Hepatocyte (in vitro differentiated cells): ENCODE results near the gene MLIP.

Experiments used
- EZH2 ChIP-seq: fragments of 200-600 bp; sonication (generic); IDR thresholded peaks from 2 replicates; pipeline ENCODE4 v1.6.1; 2016; ENCODE audit warnings: antibody characterized with exemption, mild to moderate bottlenecking, borderline replicate concordance
- TF ChIP-seq, protein P1 (sequence below): fragments of 200-600 bp; sonication (generic); IDR thresholded peaks from 2 replicates; pipeline ENCODE4 v1.5.1; 2016; ENCODE audit warnings: antibody characterized with exemption, mild to moderate bottlenecking; ENCODE audit not compliant: poor library complexity

DNA sequence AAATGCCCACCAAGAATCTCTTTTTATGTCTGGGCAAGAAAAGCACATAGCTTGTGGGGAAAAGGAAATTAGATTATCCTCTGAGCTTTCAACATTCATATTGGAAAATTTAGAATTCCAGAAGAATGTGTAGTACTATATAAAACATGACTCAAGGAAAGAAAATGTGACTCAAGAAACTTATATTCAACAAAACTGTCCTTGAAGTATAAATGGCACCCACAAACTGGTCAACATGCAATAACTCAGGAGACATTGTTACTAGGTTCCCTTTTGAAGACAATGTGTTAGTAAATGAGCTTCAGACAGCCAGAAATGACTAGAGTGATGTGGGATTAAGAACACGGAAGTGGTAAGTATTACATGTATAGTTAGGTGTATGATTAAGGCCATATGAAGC is 170.9 kb downstream of the MLIP start:
- no peak for TF ChIP-seq EZH2
- TF ChIP-seq, protein P1, sequence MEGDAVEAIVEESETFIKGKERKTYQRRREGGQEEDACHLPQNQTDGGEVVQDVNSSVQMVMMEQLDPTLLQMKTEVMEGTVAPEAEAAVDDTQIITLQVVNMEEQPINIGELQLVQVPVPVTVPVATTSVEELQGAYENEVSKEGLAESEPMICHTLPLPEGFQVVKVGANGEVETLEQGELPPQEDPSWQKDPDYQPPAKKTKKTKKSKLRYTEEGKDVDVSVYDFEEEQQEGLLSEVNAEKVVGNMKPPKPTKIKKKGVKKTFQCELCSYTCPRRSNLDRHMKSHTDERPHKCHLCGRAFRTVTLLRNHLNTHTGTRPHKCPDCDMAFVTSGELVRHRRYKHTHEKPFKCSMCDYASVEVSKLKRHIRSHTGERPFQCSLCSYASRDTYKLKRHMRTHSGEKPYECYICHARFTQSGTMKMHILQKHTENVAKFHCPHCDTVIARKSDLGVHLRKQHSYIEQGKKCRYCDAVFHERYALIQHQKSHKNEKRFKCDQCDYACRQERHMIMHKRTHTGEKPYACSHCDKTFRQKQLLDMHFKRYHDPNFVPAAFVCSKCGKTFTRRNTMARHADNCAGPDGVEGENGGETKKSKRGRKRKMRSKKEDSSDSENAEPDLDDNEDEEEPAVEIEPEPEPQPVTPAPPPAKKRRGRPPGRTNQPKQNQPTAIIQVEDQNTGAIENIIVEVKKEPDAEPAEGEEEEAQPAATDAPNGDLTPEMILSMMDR: no peak
